HL-60/S4 treated with phorbol 12-myristate 13-acetate at 8.2 ng/mL for 4 days and 3 days (cell line): ENCODE measurements around the gene PLOD3.

ENCODE experiments used
- in situ Hi-C: fragments of 300-500 bp; cut with MboI; formaldehyde crosslinking; loops from 2 replicates; pipeline ENCODE4 v1.15.0; 2022; ENCODE audit warnings: low sequenced_read_pairs

The PLOD3 gene

GRCh38 chr7:101166909-101167644, 50.3 kb downstream of the PLOD3 start:
- in situ Hi-C loops, result no loop called here

- in situ Hi-C loops, result no loop called here
Observed at GRCh38 chr7:101166648-101166908, 50.8 kb downstream of the PLOD3 start.

GRCh38 chr7:101165958-101166647, 51.3 kb downstream of the PLOD3 start:
- in situ Hi-C loops, result no loop called here

GRCh38 chr7:101165075-101165957, 52.1 kb downstream of the PLOD3 start, which contains the start of gene VGF:
Gene VGF, minus strand, starts transcription at chr7:101165569. Its CDS starts 726 bp downstream, at chr7:101164843.
- in situ Hi-C loops, result no loop called here

GRCh38 chr7:101164071-101164840, 53.1 kb downstream of the PLOD3 start:
- in situ Hi-C loops, result no loop called here

GRCh38 chr7:101163279-101164070, 53.9 kb downstream of the PLOD3 start:
- in situ Hi-C loops, result no loop called here

GRCh38 chr7:101162551-101163278, 54.7 kb downstream of the PLOD3 start:
- in situ Hi-C loops, result no loop called here

- in situ Hi-C loops, result no loop called here
Observed at GRCh38 chr7:101161692-101162471, 55.5 kb downstream of the PLOD3 start.

- in situ Hi-C loops, result no loop called here
Observed at GRCh38 chr7:101160910-101161309, 56.5 kb downstream of the PLOD3 start.

GRCh38 chr7:101159696-101160674, 57.4 kb downstream of the PLOD3 start:
- in situ Hi-C loops, result no loop called here

GRCh38 chr7:101156866-101157589, 60.4 kb downstream of the PLOD3 start:
- in situ Hi-C loops, result no loop called here

- in situ Hi-C loops, result no loop called here
Observed at GRCh38 chr7:101156277-101156676, 61.1 kb downstream of the PLOD3 start.
